Activated naive CD8-positive, alpha-beta T cell treated with anti-CD3 and anti-CD28 coated beads, Interleukin-2, amount 50 U/mL, for 24 hours (primary cell): ENCODE measurements around the gene TMEM176B.
"Not testable (repeated sequence)": the region's sequence is repeated elsewhere in the genome, so short reads cannot be mapped to it uniquely, and the experiment has no call there.

Source experiments
- ATAC-seq: fragments of 150-1000 bp; cut with Tn5 transposase; one replicate; pipeline ENCODE4 v1.10.0; 2021
- DNase-seq: peaks from one replicate; pipeline ENCODE4 v3.0.0; 2021
- H3K27ac Mint-ChIP-seq: one replicate; pipeline ENCODE4 v1.8.0; 2021; ENCODE audit warnings: mild to moderate bottlenecking, mixed read lengths
- H3K27me3 Mint-ChIP-seq: one replicate; pipeline ENCODE4 v1.8.0; 2021; ENCODE audit warnings: mixed read lengths
- H3K36me3 Mint-ChIP-seq: one replicate; pipeline ENCODE4 v1.8.0; 2021; ENCODE audit warnings: low read depth, mixed read lengths
- H3K4me1 Mint-ChIP-seq: one replicate; pipeline ENCODE4 v1.8.0; 2021; ENCODE audit warnings: mixed read lengths
- H3K4me3 Mint-ChIP-seq: one replicate; pipeline ENCODE4 v1.8.0; 2021; ENCODE audit warnings: mild to moderate bottlenecking, moderate library complexity, mixed read lengths
- H3K9me3 Mint-ChIP-seq: one replicate; pipeline ENCODE4 v1.8.0; 2021; ENCODE audit warnings: mixed read lengths

TMEM176B gene

DNA sequence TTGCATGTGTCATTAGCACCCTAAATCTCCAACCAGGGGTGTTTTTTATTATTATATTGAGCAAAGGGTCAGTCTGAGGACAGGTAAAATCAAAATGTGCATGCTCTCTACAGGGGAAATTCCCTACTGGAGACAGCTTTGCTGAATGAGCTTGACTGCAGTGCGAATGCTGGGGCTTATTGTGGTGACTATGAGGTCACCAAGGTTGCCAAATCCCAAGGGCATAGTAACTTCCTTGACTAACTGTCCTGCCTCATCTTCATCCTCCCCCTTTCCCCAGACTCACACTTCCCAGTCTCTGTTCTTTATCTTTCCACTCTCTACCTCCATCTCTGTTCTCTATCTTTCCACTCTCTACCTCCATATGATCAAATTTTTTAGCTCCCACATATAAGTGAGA lies 29.3 kb upstream of the TMEM176B start:
- DNase-seq: no peak
- ATAC-seq: no peak
- no peaks in the 10 kb centered on the region for H3K36me3 Mint-ChIP-seq
- no peaks in the 10 kb centered on the region for H3K4me1 Mint-ChIP-seq
- H3K27ac Mint-ChIP-seq: no peak overlapping the region
- H3K4me3 Mint-ChIP-seq: no peak overlapping the region
- peaks cover 23% of the 10 kb centered on the region for H3K27me3 Mint-ChIP-seq
- no peaks in the 10 kb centered on the region for H3K9me3 Mint-ChIP-seq

DNA sequence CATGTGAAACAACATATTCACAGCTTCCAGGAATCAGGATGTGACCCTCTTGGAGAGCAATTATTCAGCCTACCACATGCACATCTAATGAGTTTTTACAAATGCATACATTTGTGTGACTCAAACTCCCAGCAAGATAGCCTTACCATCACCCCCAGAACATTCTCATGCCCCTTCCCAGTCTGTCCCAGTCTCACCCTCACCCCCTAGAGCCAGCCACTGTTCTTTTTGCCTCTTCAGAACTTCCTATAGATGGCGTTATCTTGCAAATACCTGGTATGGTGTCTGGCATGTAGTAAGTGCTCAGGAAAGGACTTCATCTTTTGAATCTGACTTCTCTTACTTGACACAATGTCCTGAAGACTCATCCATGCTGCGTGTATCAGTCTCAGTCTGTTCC lies 28.2 kb upstream of the TMEM176B start:
- Mint-ChIP-seq H3K4me1 (no peaks in the 10 kb centered on the region), H3K27ac (no peak overlapping the region), H3K27me3 (peaks cover 21% of the 10 kb centered on the region), H3K9me3 (no peaks in the 10 kb centered on the region), H3K4me3 (no peak overlapping the region), H3K36me3 (no peaks in the 10 kb centered on the region)
- no peak for DNase-seq
- no peak for ATAC-seq

DNA sequence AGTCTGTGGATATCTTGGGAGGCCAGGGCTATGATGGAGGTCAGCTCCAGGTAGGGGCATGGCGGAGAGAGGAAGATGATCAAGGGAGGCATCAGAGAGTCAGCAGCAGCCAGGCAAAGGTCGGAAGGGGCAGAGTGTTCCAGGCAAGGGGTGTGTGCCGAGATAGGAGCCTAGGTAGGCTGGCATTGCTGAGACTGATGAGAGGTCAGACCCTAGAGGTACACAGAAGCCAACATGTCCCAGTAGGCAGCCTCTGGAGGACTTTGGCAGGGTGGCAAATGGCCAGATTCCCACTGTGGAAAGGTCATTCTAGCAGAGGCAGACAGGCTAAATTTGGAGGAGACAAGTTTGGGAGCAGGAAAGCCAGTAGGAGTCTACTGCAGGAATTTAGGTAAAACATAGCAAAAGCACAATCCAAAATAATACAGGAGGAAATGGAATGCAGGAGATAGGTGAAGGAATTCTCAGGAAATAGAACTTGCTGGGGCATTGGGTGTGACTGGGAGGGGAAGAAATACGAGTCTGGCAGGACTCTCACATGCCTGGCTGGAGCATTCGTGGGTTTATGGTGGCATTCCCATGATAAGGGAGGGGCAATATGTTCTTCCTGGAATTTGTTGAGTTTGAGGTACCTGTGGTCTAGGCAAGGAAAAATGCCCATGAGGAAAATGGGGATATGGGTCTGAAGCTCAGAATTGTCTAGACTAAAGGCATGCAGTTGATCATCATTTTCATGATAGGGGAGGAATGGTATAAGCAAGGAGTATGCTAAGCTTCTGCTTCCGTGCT lies 26.1 kb upstream of the TMEM176B start:
- no peaks in the 10 kb centered on the region for H3K4me1 Mint-ChIP-seq

DNA sequence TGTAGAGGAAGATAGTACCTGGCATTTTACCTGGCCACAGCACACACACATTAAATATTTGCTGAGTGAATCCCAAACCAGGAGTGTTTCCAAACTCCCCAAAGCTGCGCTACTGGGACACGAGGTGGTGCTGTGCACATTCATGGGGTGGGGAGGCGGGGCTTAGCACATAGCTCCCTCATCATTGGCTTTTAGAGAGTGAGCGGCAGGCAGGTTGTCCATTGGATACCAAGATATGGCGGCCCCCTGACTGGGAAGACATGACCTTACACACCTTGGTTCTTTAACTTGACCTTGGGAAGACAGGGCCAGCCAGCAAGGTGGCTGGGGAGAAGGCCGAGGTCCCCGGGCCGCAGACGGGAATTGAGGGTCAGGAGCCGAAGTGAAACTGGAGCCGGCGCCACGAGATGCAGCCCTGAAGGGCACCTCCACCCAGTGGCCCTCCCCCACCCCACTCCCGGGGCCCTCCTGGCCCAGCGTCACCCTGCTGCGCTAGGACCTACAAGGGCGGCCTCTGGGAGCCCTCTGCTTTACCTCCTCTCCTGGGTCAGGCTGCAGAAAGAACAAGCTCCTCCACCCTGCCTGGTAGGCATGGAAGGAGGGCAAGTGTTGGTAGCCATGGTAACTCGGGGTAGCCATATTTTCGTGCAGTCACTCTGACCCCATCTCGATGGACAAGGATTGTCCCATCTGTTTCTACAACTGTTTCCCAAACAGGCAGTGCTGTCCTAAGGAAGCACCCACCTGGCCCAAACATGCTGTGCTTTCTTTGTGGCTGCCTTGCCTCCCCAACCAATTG lies 24.4 kb upstream of the TMEM176B start:
- Mint-ChIP-seq H3K27me3 (peaks cover 20% of the 10 kb centered on the region), H3K36me3 (no peaks in the 10 kb centered on the region), H3K27ac (no peak overlapping the region), H3K4me1 (peaks cover 2% of the 10 kb centered on the region), H3K4me3 (no peak overlapping the region), H3K9me3 (peaks cover 8% of the 10 kb centered on the region)
- no peak for ATAC-seq
- DNase-seq: no peak

More for the DNA sequence above, 26.1 kb upstream of the TMEM176B start:
- H3K9me3 Mint-ChIP-seq: peaks cover 8% of the 10 kb centered on the region
- H3K36me3 Mint-ChIP-seq: no peaks in the 10 kb centered on the region
- DNase-seq (no peak), ATAC-seq (no peak)
- no peak overlapping the region for H3K27ac Mint-ChIP-seq
- H3K27me3 Mint-ChIP-seq: peaks cover 25% of the 10 kb centered on the region
- H3K4me3 Mint-ChIP-seq: no peak overlapping the region

DNA sequence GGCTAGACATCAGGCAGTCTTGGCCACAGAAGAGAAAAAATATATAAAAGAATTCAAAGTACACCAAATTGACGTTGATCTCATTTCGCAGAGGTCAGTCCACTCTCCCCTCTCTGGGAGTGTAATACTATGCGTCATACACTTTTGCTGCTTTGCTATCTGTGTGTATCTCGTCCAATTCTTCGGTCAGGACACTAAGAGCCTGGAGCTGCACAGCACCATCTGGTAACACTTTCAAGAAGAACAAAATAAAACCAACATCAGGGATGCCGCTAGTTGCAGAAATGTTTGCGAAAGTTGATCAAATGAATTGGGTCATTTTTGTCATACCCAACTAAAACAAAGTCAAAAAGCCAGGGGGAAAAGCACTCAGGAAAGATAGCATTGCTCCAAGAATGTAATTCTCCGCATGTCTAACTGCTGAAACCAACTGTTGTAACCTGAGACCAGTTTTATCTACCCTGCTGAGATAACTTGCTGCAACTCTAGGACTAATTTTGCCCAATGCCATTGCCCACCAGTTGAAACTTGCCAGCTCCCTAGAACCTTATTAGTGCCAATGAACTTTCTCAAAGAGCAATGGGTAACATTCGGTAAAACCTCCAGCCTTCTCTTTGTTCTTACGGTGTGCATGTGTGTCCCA lies 23.4 kb upstream of the TMEM176B start:
- peaks cover 5% of the 10 kb centered on the region for H3K4me1 Mint-ChIP-seq
- peaks cover 8% of the 10 kb centered on the region for H3K9me3 Mint-ChIP-seq
- DNase-seq: no peak
- no peak overlapping the region for H3K27ac Mint-ChIP-seq
- no peak overlapping the region for H3K4me3 Mint-ChIP-seq
- H3K27me3 Mint-ChIP-seq: peaks cover 18% of the 10 kb centered on the region
- no peak for ATAC-seq
- no peaks in the 10 kb centered on the region for H3K36me3 Mint-ChIP-seq

DNA sequence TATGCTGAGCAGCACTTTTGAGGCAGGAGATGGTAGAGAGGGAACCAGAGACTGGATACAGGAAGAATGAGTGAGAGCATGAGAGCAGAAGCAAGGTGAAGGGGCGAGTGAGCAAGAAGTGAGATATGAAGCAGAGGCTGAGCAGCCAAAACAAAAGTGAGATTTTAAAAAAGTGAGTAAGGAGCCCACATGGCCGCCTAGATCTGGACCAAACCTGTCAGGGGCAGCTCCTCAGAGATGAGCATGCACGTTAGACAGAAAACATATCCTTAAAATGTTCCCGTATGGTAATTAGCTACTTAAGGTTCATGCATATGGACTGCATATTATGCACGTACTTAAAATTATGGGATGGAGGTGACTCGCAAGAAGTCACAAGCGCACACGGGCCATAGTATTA lies 22.9 kb upstream of the TMEM176B start:
- DNase-seq: no peak
- peaks cover 8% of the 10 kb centered on the region for H3K9me3 Mint-ChIP-seq
- no peak overlapping the region for H3K4me3 Mint-ChIP-seq
- H3K27me3 Mint-ChIP-seq: peaks cover 16% of the 10 kb centered on the region
- ATAC-seq: no peak
- H3K4me1 Mint-ChIP-seq: peaks cover 5% of the 10 kb centered on the region
- H3K27ac Mint-ChIP-seq: no peak overlapping the region
- no peaks in the 10 kb centered on the region for H3K36me3 Mint-ChIP-seq

DNA sequence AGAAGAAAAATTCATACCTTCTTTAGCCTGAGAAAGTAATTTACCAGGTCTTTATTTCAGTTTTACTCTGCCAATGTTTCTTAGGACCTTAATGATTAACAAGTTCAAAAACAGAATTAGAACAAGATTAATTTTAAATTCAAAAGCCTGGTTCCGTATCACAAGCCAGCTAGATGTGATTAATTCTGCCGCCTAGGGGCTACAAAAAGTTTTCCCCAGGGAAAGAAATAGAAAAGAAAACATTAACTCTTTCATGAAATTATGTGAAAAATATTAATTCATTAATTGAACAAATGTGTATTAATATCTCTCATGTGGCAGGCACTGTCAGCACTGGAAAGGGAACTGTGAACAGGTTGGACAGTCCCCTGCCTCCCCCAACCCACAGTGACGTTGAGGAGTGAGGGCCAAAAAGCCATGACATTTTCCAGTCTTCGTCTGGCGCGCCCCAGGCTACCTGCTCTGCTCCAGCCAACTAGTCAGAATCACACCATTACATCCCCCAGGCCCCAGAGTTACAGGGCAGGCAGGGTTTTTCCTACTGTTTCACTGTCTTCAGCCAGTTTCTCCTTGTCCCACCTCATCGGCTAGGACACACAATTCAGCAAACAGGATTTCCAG lies 20.5 kb upstream of the TMEM176B start:
- ATAC-seq (no peak), DNase-seq (no peak)
- Mint-ChIP-seq H3K27me3 (peaks cover 23% of the 10 kb centered on the region), H3K27ac (no peak overlapping the region), H3K36me3 (no peaks in the 10 kb centered on the region), H3K4me3 (no peak overlapping the region), H3K4me1 (peaks cover 5% of the 10 kb centered on the region), H3K9me3 (peaks cover 14% of the 10 kb centered on the region)

DNA sequence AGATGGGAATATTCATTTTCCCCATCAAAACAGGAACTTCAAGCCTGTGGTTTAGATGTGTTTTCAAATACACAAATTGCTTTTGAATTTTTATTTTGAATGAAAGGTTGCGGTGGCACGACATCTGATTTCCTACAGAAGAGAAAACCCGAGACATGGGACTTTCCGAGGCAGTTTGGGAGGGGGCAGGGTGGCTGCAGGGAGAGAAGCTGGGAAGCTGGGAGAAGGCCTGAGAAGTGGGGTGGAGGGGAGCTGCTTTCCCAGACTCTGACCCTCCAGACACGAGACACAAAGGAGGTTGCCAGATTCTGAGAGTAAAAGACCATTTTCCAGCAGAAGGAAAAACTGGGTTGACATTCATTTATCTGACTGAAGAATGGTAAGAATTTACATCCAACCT lies 20.0 kb upstream of the TMEM176B start:
- H3K9me3 Mint-ChIP-seq: peaks cover 16% of the 10 kb centered on the region
- H3K4me1 Mint-ChIP-seq: peaks cover 5% of the 10 kb centered on the region
- DNase-seq (no peak), ATAC-seq (no peak)
- H3K27me3 Mint-ChIP-seq: peaks cover 24% of the 10 kb centered on the region
- no peak overlapping the region for H3K27ac Mint-ChIP-seq
- no peaks in the 10 kb centered on the region for H3K36me3 Mint-ChIP-seq
- no peak overlapping the region for H3K4me3 Mint-ChIP-seq

DNA sequence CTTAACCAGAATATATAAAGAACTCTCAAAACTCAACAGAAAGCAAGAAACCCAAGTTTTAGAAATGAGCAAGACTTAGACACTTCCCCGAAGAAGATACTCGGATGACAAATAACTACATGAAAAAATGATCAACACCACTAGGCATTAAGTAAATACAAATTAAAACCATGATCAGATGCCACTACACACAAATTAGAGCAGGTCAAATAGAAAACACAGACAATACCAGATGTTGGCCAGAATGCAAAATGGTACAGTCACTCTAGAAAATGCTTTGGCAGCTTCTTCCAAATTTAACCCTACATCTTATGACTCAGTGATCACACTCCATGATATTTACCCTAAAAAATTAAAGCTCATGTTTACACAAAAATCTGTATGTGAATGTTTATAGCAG lies 18.8 kb upstream of the TMEM176B start:
- Mint-ChIP-seq H3K36me3 (no peaks in the 10 kb centered on the region), H3K27ac (no peak overlapping the region), H3K4me3 (no peak overlapping the region), H3K27me3 (peaks cover 24% of the 10 kb centered on the region), H3K9me3 (peaks cover 16% of the 10 kb centered on the region), H3K4me1 (peaks cover 5% of the 10 kb centered on the region)
- ATAC-seq (no peak), DNase-seq (no peak)

DNA sequence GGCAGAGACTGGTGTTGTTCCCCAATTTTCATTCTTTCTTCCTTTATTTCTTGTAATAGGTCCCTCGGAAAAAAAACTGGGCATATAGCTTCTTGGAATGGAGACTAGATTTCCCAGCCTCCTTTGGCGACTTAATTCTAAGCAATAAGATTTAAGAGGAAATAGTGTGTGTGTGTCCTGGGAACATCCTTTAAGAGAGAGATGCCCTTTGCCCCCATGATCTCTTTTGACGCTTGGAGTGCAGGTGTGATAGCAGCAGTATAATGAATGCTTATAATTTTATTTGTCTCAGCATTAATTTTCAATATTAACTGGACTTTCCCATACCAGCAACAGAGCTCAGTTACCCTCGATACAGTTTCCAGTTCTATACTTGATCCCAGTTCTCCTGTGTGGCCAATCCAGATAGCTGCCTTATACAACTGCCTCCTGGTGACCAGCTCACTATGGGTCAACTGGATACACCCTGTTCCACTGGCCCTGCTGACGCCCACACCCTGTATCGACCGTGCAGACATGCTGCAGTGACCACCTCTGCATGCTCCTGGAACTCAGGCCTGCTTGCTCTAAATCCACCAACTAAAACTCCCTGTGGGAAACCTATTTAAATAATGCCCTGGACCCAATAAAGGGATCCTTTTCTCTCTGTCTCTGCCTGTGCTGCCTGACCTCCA lies 14.3 kb upstream of the TMEM176B start:
- H3K27me3 Mint-ChIP-seq: peaks cover 35% of the 10 kb centered on the region
- H3K4me3 Mint-ChIP-seq: no peak overlapping the region
- peaks cover 8% of the 10 kb centered on the region for H3K9me3 Mint-ChIP-seq
- H3K4me1 Mint-ChIP-seq: peaks cover 2% of the 10 kb centered on the region
- H3K36me3 Mint-ChIP-seq: no peaks in the 10 kb centered on the region
- no peak for ATAC-seq
- no peak for DNase-seq
- H3K27ac Mint-ChIP-seq: no peak overlapping the region

DNA sequence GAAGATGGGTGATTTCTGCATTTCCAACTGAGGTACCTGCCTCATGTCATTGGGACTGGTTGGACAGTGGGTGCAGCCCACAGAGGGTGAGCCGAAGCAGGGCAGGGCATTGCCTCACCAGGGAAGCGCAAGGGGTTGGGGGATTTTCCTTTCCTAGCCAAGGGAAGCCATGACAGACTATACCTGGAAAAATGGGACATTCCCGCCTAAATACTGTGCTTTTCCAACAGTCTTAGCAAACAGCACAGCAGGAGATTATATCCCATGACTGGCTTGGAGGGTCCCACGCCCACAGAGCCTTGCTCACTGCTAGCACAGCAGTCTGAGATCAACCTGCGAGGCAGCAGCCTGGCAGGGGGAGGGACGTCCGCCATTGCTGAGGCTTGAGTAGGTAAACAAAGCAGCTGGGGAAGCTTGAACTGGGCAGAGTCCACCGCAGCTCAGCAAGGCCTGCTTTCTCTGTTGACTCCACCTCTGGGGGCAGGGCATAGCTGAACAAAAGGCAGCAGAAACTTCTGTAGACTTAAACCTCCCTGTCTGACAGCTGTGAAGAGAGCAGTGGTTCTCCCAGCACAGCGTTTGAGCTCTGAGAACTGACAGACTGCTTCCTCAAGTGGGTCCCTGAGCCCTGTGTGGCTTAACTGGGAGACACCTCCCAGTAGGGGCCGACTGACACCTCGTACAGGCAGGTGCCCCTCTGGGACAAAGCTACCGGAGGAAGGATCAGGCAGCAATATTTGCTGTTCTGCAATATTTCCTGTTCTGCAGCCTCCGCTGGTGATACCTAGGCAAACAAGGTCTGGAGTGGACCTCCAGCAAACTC lies 7.7 kb upstream of the TMEM176B start:
- ATAC-seq, H3K4me3 Mint-ChIP-seq, H3K27ac Mint-ChIP-seq, H3K36me3 Mint-ChIP-seq, DNase-seq, H3K4me1 Mint-ChIP-seq: not testable (repeated sequence)
- peaks cover 14% of the 10 kb centered on the region for H3K9me3 Mint-ChIP-seq
- H3K27me3 Mint-ChIP-seq: peaks cover 37% of the 10 kb centered on the region

DNA sequence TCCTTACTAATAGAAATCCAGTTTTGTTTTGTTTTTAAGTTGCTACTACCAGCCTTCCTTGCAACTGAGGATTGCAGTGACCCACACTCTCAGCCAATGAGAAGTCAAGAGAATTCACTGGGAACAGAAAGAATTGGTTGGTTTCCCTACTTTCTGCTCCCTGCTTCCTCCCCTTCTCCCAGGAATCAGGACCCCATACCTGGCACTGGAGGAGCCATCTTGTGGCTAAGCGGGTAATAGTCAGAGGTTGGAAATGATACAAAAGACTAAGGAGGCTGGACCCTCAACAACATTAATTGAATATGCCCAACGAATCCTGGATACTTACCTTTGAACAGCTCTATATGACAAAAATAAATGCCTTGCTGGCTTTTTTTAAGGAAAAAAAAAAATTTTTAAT lies 6.7 kb upstream of the TMEM176B start:
- H3K27ac Mint-ChIP-seq: no peak overlapping the region
- peaks cover 42% of the 10 kb centered on the region for H3K27me3 Mint-ChIP-seq
- no peaks in the 10 kb centered on the region for H3K4me1 Mint-ChIP-seq
- DNase-seq (no peak), ATAC-seq (no peak)
- no peaks in the 10 kb centered on the region for H3K36me3 Mint-ChIP-seq
- H3K4me3 Mint-ChIP-seq: no peak overlapping the region
- H3K9me3 Mint-ChIP-seq: peaks cover 14% of the 10 kb centered on the region

DNA sequence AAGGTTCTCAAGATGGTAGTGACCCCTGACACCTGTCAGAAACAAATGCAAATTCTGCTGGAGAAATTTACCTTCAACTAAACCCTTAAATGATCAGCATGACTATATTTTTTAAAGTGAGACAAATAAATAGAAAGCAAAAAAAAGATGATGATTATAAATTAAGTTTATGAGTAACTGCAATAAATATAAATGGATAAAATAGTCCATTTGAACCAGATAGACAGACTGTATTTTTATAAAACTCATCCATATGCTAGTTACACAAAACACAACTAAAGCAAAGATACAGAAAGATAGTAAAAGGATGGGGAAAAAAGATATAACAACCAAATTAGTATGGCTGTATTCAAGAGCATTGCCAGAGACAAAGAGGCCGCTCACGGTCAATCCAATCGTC lies 6.3 kb upstream of the TMEM176B start:
- Mint-ChIP-seq H3K27me3 (peaks cover 42% of the 10 kb centered on the region), H3K27ac (no peak overlapping the region), H3K9me3 (peaks cover 14% of the 10 kb centered on the region), H3K4me3 (no peak overlapping the region), H3K36me3 (no peaks in the 10 kb centered on the region), H3K4me1 (no peaks in the 10 kb centered on the region)
- DNase-seq (no peak), ATAC-seq (no peak)
